ENCODE measurements around the gene LIPA. TPM values are rescaled to one million over a fixed set of nuclear protein-coding genes. Genes with fewer than 3 reads are reported as not detected.

LIPA gene
- total RNA-seq, 4 donors from 2014 or later, result 12.5 to 22.8 (median 18.0) TPM

DNA sequence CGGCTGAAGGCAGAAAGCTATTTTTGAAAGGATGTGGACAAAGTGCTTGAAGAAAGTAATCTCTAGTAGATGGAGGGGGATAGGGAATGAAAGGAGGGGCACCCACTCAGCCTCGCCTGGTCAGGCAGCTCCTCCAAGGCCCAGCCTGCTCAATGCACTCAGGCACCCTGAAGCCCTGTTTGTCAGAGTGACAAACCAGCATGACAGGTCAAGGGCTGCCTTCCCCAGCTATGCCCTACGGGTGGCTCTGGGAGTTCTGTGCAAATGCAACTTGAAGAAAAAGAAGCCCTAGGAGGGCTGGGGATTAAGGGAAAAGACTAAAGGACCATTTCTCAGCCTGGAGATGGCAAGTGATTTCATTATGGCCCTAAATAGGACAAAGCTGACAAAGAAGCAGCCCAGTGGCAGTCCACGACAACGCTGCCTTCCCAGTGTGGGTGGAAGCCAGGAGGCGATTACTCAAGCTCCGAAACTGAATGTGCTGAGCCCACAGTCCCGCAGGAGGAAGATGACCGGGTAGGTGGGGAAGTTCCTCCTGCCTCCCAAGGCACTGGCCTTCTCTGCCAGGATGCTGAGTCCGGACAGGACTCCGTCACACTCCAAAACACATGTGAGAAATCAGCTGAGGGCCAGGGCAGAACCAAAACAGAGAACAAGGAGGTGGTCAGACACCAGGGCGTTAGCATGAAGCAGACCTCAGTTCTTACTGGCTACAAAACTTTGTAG lies 16.3 kb downstream of the LIPA start:
- WGBS, 2 donors, result 65 to 71% methylated on average over 12 of the region's 12 CpGs
- no peak overlapping the region for H3K4me3 ChIP-seq (ENCODE audit: low read depth, poor library complexity, severe bottlenecking)
- TF ChIP-seq CTCF (IDR thresholded peaks at IDR 0.05) (no peak), POLR2A (IDR thresholded peaks at IDR 0.05) (no peak)
- intact Hi-C loops (cut with DNase I; ENCODE audit: low total_unique reads), result no loop called here
- DNase-seq (ENCODE audit: low spot score in 2 of 2), result peak; percentile 80 to 94

DNA sequence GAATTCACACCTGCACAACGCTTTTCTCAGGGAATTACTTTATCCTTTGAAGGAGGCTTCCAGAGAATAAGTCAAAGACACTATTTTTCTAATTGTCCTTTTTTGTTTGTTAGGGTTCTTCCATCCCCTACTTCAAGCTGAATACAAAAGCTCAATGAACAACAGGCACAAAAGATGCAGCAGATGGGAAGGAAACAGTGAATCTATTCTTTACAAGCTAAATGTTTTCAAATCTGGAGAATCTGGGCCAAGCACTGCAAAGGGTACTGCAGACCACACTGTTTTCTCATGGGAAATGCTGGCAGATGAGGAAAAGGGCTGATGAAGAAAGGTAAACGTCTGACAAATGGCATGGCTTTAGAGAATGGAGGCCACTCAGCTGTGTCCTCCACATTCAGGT lies 18.5 kb downstream of the LIPA start:
- 83 to 84% methylated on average over 2 of the region's 2 CpGs for WGBS, 2 donors
- intact Hi-C loops (cut with DNase I; ENCODE audit: low total_unique reads), result no loop called here
- DNase-seq (ENCODE audit: low spot score in 2 of 2), result no peak
- TF ChIP-seq POLR2A (IDR thresholded peaks at IDR 0.05), result no peak
- no peak for TF ChIP-seq CTCF (IDR thresholded peaks at IDR 0.05)
- no peak overlapping the region for H3K4me3 ChIP-seq (ENCODE audit: low read depth, poor library complexity, severe bottlenecking)

GRCh38 chr10:89228962-89229361 lies 22.6 kb downstream of the LIPA start:
- TF ChIP-seq CTCF (IDR thresholded peaks at IDR 0.05), result no peak
- no peak for TF ChIP-seq POLR2A (IDR thresholded peaks at IDR 0.05)
- no peak overlapping the region for H3K4me3 ChIP-seq (ENCODE audit: low read depth, poor library complexity, severe bottlenecking)
- intact Hi-C loops (cut with DNase I; ENCODE audit: low total_unique reads), result no loop called here
- no peak for DNase-seq (ENCODE audit: low spot score in 2 of 2)

DNA sequence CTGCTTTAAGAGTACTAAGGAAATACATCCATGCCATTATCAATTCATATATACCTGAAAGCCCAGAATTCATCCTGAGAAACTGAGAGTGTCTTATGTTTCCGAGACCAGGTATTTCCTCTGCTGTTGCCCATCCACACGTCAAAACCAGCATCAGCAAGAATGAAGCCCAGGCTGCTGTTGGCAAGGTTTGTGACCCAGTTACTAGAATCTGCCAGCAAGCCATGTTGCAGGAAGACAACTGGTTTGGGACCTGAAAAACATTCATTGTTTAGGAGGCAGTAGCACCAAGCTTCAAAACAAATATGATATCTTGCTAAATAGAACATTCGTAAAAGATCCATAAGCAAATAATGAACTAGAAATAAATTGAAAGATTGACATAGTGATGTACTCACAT lies 23.4 kb downstream of the LIPA start:
- H3K4me3 ChIP-seq (ENCODE audit: low read depth, poor library complexity, severe bottlenecking), result no peak overlapping the region
- no peak for DNase-seq (ENCODE audit: low spot score in 2 of 2)
- TF ChIP-seq CTCF (IDR thresholded peaks at IDR 0.05) (no peak), POLR2A (IDR thresholded peaks at IDR 0.05) (no peak)
- WGBS, 2 donors, result 68 to 77% methylated on average over 3 of the region's 3 CpGs
- intact Hi-C loops (cut with DNase I; ENCODE audit: low total_unique reads), result no loop called here

GRCh38 chr10:89226891-89227290 lies 24.7 kb downstream of the LIPA start:
- no peak overlapping the region for H3K4me3 ChIP-seq (ENCODE audit: low read depth, poor library complexity, severe bottlenecking)
- WGBS, 2 donors, result 93 to 100% methylated on average over 1 of the region's 1 CpG
- intact Hi-C loops (cut with DNase I; ENCODE audit: low total_unique reads), result no loop called here
- no peak for DNase-seq (ENCODE audit: low spot score in 2 of 2)
- TF ChIP-seq POLR2A (IDR thresholded peaks at IDR 0.05) (no peak), CTCF (IDR thresholded peaks at IDR 0.05) (no peak)
